GM12878 (cell line): ENCODE results near the gene P2RX7. TPM values are rescaled to one million over a fixed set of nuclear protein-coding genes. Genes with fewer than 3 reads are reported as not detected.

ENCODE experiments used
- CUX1 ChIP-seq: IDR thresholded peaks from 2 replicates; pipeline ENCODE4 v1.6.1; 2012; ENCODE audit warnings: improper control_type of control experiment, low read depth, low read length; ENCODE audit not compliant: insufficient replicate concordance
- EZH2 ChIP-seq: IDR thresholded peaks from 2 replicates; pipeline ENCODE4 v1.6.1; 2012; ENCODE audit warnings: low read depth, mild to moderate bottlenecking, control low read depth, inconsistent platforms, low read length, borderline replicate concordance; ENCODE audit not compliant: control insufficient read depth
- HDAC2 ChIP-seq: fragments of 200-600 bp; sonication (generic); IDR thresholded peaks from 2 replicates; pipeline ENCODE4 v1.6.1; 2017
- IKZF1 ChIP-seq: fragments of 450-650 bp; conservative IDR thresholded peaks from 2 replicates; pipeline ENCODE4 v1.6.1; 2017; ENCODE audit warnings: antibody characterized with exemption, mild to moderate bottlenecking
- RAD51 ChIP-seq: fragments of 450-650 bp; IDR thresholded peaks from 2 replicates; pipeline ENCODE4 v1.6.1; 2016; ENCODE audit warnings: moderate library complexity, mild to moderate bottlenecking, inconsistent platforms
- RFX5 ChIP-seq: IDR thresholded peaks from 2 replicates; pipeline ENCODE4 v1.6.1; 2011; ENCODE audit warnings: low read depth, low read length, improper control_type of control experiment
- SMAD5 ChIP-seq: IDR thresholded peaks from 2 replicates; pipeline ENCODE4 v1.6.1; 2016; ENCODE audit warnings: antibody characterized with exemption, low read depth
- polyA plus RNA-seq, 11 experiments: library from polyadenylated mRNA; depleted of rRNA in 4 of 11; unstranded in 6 of 11; stranded (reverse) in 5 of 11; fragments of >200 nt; fragmentation: Nextera tagmentation in 4 of 11; fragmentation: Illumina TruSeq in 1 of 11; extraction: Ambion mirVana in 4 of 11; extraction: Trizol in 1 of 11; gene quantifications; 1 replicate in 1 of 11; 2 replicates in 10 of 11; pipeline versions ENCODE4 v1.2.1 to v1.2.3, GENCODE V29; 2011 to 2016; ENCODE audit warnings: inconsistent platforms in 2 of 11, missing spikeins in 2 of 11, low read depth in 1 of 11
- total RNA-seq, 4 experiments: library from RNA; depleted of rRNA in 3 of 4; stranded (reverse); fragments of >200 nt in 3 of 4; fragmentation: Illumina TruSeq in 1 of 4; extraction: Trizol in 1 of 4; gene quantifications; 2 replicates each; pipeline versions ENCODE4 v1.2.1 to v1.2.3, GENCODE V29; 2013 to 2021

P2RX7 gene
- total and polyA plus RNA-seq, 10 of the 15 experiments (the other 5 are each of a cell fraction or from before 2014, with no cell fraction given), result 0.74 to 2.6 (median 1.5) TPM

DNA sequence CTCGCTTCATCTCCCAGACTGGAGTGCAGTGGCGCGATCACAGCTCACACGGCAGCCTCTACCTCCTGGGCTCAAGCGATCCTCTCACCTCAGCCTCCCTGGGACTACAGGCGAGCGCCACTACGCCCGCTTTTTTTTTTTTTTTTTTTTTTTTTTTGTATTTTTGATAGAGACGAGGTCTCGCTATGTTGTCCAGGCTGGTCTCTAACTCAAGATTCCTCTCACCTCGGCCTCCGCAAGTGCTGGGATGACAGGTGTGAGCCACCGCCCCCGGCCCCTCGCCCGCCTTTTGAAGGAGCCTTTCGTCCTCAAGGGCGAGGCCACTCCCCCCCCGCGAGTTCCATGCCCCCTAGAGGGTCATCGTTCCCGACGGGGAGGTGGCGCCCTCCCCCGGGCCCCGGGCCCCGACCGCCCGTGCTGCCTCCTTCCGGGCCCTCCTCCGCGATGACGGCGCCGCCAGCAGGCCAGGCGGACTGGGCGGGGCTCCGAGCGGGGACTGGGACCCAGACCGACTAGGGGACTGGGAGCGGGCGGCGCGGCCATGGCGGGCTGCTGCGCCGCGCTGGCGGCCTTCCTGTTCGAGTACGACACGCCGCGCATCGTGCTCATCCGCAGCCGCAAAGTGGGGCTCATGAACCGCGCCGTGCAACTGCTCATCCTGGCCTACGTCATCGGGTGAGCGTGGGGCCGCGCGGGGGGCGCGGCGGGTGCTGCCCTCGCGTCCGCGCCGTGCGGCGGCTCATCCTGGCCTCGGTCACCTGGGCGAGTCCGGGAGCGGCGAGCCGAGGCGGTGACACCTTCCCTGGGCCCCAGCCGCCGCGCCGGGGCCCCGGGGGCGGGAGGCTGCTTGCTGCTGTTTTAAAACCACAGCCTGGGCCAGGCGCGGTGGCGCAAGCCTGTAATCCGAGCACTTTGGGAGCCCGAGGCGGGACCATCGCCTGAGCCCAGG is 77.2 kb downstream of the P2RX7 start, which contains the start of gene P2RX4 (continued):
- TF ChIP-seq CUX1, result no peak
- peak; percentile 19; the same call in 1 of the 2 replicates for TF ChIP-seq RFX5
- TF ChIP-seq IKZF1, result peak; percentile 80
- TF ChIP-seq EZH2, result no peak
- no peak for TF ChIP-seq HDAC2
- no peak for TF ChIP-seq RAD51
- peak; percentile 78 for TF ChIP-seq SMAD5
- TF ChIP-seq, all 136 proteins: peak for 46
